HCT116 (cell line): ENCODE data around the gene PDE4B. TPM values are rescaled to one million over a fixed set of nuclear protein-coding genes. Genes with fewer than 3 reads are reported as not detected.

Experiments used
- ATAC-seq: fragments of 200-7000 bp; cut with Tn5 transposase; 2 replicates; pipeline ENCODE4 v1.9.1; 2020; ENCODE audit warnings: mild to moderate bottlenecking, moderate library complexity
- BruUV-seq: library from RNA; stranded (reverse); fragments of 400-500 nt; replicated peaks from 2 replicates; lab custom pipeline; 2021; lab: Mats Ljungman, UMichigan
- CTCF ChIA-PET: fragments of 300-600 bp; sonication (Branson Sonifier 250); formaldehyde crosslinking; loops from one replicate; lab custom pipeline; 2021; ENCODE audit warnings: antibody characterized with exemption; lab: Charles Lee
- POLR2A ChIA-PET: fragments of 300-600, 350-600 bp; sonication (Branson Sonifier 250); formaldehyde crosslinking; loops from one replicate; lab custom pipeline; 2021; ENCODE audit warnings: antibody characterized with exemption; lab: Charles Lee
- RAD21 ChIA-PET, 2 experiments: fragments of 300-600 bp; sonication (Branson Sonifier 250); formaldehyde crosslinking; loops; one replicate each; lab custom pipeline; 2023; ENCODE audit warnings: low total read pairs in 2 of 2; ENCODE audit not compliant: uncharacterized antibody in 2 of 2, unreplicated experiment in 2 of 2, low non-redundant PET in 1 of 2; lab: Charles Lee
- DNase-seq: peaks from one replicate; pipeline ENCODE4 v3.0.0-alpha.2; 2010; ENCODE audit warnings: low read depth, low spot score
- H2AFZ ChIP-seq: fragments of 200-600 bp; shearing (Covaris generic), sonication (generic); 2 replicates; pipeline ENCODE4 v1.6.1; 2017; ENCODE audit warnings: low read depth, mixed run types, mixed read lengths, antibody characterized with exemption, low read length; ENCODE audit not compliant: poor library complexity, severe bottlenecking
- H3K27ac ChIP-seq: 2 replicates; pipeline ENCODE4 v1.5.1; 2012; ENCODE audit warnings: low read depth, low read length
- H3K27me3 ChIP-seq: fragments of 200-600 bp; sonication (generic); 2 replicates; pipeline ENCODE4 v1.6.1; 2016; ENCODE audit warnings: mixed run types, low read length, mixed read lengths; ENCODE audit not compliant: insufficient read depth
- H3K36me3 ChIP-seq, 2 experiments: fragments of 200-500 bp in 1 of 2; fragments of 200-600 bp in 1 of 2; sonication (Bioruptor generic) in 1 of 2; sonication (generic) in 1 of 2; 2 replicates each; pipeline versions ENCODE4 v1.5.1 to v1.6.1; 2014 to 2016; ENCODE audit warnings: low read length in 2 of 2, inconsistent platforms in 1 of 2, mixed read lengths in 1 of 2, mixed run types in 1 of 2; ENCODE audit not compliant: insufficient read depth in 2 of 2, control insufficient read depth in 1 of 2
- H3K4me1 ChIP-seq, 2 experiments: fragments of 200-600 bp in 1 of 2; sonication (generic) in 1 of 2; 2 replicates each; pipeline versions ENCODE4 v1.5.1 to v1.6.1; 2012 to 2017; ENCODE audit warnings: low read length in 2 of 2, inconsistent platforms in 1 of 2, mild to moderate bottlenecking in 1 of 2, mixed read lengths in 1 of 2, mixed run types in 1 of 2, moderate library complexity in 1 of 2; ENCODE audit not compliant: insufficient read depth in 2 of 2, control insufficient read depth in 1 of 2
- H3K4me2 ChIP-seq: fragments of 200-600 bp; sonication (generic); 2 replicates; pipeline ENCODE4 v1.6.1; 2017; ENCODE audit warnings: mixed run types, low read length, mixed read lengths
- H3K4me3 ChIP-seq, 2 experiments: fragments of 200-600 bp in 1 of 2; sonication (generic) in 1 of 2; replicated peaks in 1 of 2; 2 replicates each; pipeline ENCODE4 v1.5.1; 2011 to 2016; ENCODE audit warnings: low read length in 2 of 2, control low read depth in 1 of 2, low read depth in 1 of 2, mild to moderate bottlenecking in 1 of 2, mixed read lengths in 1 of 2, mixed run types in 1 of 2
- H3K79me2 ChIP-seq: fragments of 200-600 bp; sonication (generic); 2 replicates; pipeline ENCODE4 v1.6.1; 2017; ENCODE audit warnings: mild to moderate bottlenecking, mixed run types, low read length, moderate library complexity, mixed read lengths; ENCODE audit not compliant: insufficient read depth
- H3K9ac ChIP-seq: fragments of 200-600 bp; sonication (generic); 2 replicates; pipeline ENCODE4 v1.6.1; 2016; ENCODE audit warnings: low read length, mixed read lengths
- H3K9me2 ChIP-seq: fragments of 200-600 bp; sonication (generic), shearing (Covaris generic); 2 replicates; pipeline ENCODE4 v1.6.1; 2017; ENCODE audit warnings: mixed run types, mild to moderate bottlenecking, moderate library complexity; ENCODE audit not compliant: insufficient read depth
- H3K9me3 ChIP-seq, 2 experiments: fragments of 200-500 bp in 1 of 2; fragments of 200-600 bp in 1 of 2; sonication (Bioruptor generic) in 1 of 2; sonication (generic) in 1 of 2; 2 replicates each; pipeline ENCODE4 v1.6.1; 2014 to 2017; ENCODE audit warnings: low read length in 2 of 2, mixed read lengths in 2 of 2, inconsistent platforms in 1 of 2, low read depth in 1 of 2, mild to moderate bottlenecking in 1 of 2, mixed run types in 1 of 2, moderate library complexity in 1 of 2; ENCODE audit not compliant: control insufficient read depth in 1 of 2, insufficient read depth in 1 of 2
- H4K20me1 ChIP-seq: fragments of 200-600 bp; sonication (generic), shearing (Covaris generic); 2 replicates; pipeline ENCODE4 v1.6.1; 2017; ENCODE audit warnings: mixed run types, mild to moderate bottlenecking, moderate library complexity; ENCODE audit not compliant: insufficient read depth
- CBX3 ChIP-seq: IDR thresholded peaks from 2 replicates; pipeline ENCODE4 v1.6.1; 2012; ENCODE audit warnings: low read depth
- EGR1 ChIP-seq: IDR thresholded peaks from 2 replicates; pipeline ENCODE4 v1.6.1; 2012; ENCODE audit warnings: low read depth
- ELF1 ChIP-seq: IDR thresholded peaks from 2 replicates; pipeline ENCODE4 v1.6.1; 2012; ENCODE audit warnings: low read depth, borderline replicate concordance
- FOSL1 ChIP-seq: IDR thresholded peaks from 2 replicates; pipeline ENCODE4 v1.6.1; 2012; ENCODE audit warnings: low read depth
- JUND ChIP-seq: IDR thresholded peaks from 2 replicates; pipeline ENCODE4 v1.6.1; 2012
- POLR2AphosphoS5 ChIP-seq: IDR thresholded peaks from 2 replicates; pipeline ENCODE4 v1.6.1; 2011; ENCODE audit warnings: mild to moderate bottlenecking, low read depth, low read length, moderate library complexity
- RAD21 ChIP-seq: IDR thresholded peaks from 2 replicates; pipeline ENCODE4 v1.6.1; 2012; ENCODE audit warnings: low read depth, mild to moderate bottlenecking
- SIN3A ChIP-seq: IDR thresholded peaks from 2 replicates; pipeline ENCODE4 v1.6.1; 2012; ENCODE audit warnings: low read depth
- SP1 ChIP-seq: IDR thresholded peaks from 2 replicates; pipeline ENCODE4 v1.6.1; 2012; ENCODE audit warnings: low read depth
- SRF ChIP-seq: IDR thresholded peaks from 2 replicates; pipeline ENCODE4 v1.6.1; 2012; ENCODE audit warnings: low read depth
- YY1 ChIP-seq: IDR thresholded peaks from 2 replicates; pipeline ENCODE4 v1.6.1; 2011; ENCODE audit warnings: low read length, low read depth, moderate library complexity, mild to moderate bottlenecking; ENCODE audit not compliant: insufficient replicate concordance; ENCODE audit errors: extremely low read depth
- ZFX ChIP-seq: fragments of 450-650 bp; IDR thresholded peaks from 2 replicates; pipeline ENCODE4 v1.6.1; 2017
- intact Hi-C: fragments of 100-400 bp; cut with micrococcal nuclease; formaldehyde crosslinking; loops from 2 replicates; pipeline ENCODE4 v1.10.0; 2022
- total RNA-seq: library from RNA; stranded (reverse); gene quantifications from one replicate; pipeline ENCODE4 v1.2.1, GENCODE V29; 2021; ENCODE audit not compliant: unreplicated experiment
- TF ChIP-seq, protein P1 (sequence below): IDR thresholded peaks from 2 replicates; pipeline ENCODE4 v1.6.1; 2012; ENCODE audit warnings: low read depth
- TF ChIP-seq, protein P2 (sequence below): IDR thresholded peaks from 2 replicates; pipeline ENCODE4 v1.6.1; 2012
- TF ChIP-seq, protein P3 (sequence below): IDR thresholded peaks from 2 replicates; pipeline ENCODE4 v1.6.1; 2011; ENCODE audit warnings: mild to moderate bottlenecking, low read length, moderate library complexity; ENCODE audit not compliant: insufficient replicate concordance; ENCODE audit errors: extremely low read depth

PDE4B gene
- total RNA-seq, 1 experiment from 2014 or later, result 76.9 TPM

DNA sequence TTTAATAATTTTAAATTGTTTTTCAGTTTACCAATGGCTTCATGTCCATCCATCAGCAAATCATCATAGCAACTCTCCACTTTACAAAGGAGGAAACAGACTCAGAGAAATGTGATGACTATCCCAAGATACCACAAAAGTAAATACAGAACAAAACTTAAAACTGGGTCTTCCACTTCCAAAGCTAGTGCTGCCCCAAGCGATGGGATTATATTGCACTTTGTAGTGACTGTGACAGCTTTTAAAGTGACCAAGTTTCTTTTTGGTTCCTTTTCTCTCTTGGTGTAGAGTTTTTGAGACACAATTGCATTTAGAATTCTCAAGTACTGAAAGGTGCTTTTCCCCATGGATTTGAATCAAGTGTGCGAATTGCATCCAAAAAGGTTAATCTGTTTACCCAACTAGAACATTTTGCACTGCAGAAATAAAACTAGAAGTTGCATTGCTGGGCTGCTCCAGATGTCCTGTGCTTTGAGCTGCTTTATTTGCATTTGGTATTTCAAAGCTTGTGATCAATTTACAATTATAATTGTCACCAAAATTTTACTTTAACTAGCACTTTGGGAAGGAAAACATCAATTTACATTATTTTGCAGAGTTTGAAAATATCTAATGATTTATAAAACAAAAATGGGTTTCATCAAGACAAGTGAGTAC is 320.2 kb downstream of the PDE4B start (continued):
- TF ChIP-seq, protein P1, sequence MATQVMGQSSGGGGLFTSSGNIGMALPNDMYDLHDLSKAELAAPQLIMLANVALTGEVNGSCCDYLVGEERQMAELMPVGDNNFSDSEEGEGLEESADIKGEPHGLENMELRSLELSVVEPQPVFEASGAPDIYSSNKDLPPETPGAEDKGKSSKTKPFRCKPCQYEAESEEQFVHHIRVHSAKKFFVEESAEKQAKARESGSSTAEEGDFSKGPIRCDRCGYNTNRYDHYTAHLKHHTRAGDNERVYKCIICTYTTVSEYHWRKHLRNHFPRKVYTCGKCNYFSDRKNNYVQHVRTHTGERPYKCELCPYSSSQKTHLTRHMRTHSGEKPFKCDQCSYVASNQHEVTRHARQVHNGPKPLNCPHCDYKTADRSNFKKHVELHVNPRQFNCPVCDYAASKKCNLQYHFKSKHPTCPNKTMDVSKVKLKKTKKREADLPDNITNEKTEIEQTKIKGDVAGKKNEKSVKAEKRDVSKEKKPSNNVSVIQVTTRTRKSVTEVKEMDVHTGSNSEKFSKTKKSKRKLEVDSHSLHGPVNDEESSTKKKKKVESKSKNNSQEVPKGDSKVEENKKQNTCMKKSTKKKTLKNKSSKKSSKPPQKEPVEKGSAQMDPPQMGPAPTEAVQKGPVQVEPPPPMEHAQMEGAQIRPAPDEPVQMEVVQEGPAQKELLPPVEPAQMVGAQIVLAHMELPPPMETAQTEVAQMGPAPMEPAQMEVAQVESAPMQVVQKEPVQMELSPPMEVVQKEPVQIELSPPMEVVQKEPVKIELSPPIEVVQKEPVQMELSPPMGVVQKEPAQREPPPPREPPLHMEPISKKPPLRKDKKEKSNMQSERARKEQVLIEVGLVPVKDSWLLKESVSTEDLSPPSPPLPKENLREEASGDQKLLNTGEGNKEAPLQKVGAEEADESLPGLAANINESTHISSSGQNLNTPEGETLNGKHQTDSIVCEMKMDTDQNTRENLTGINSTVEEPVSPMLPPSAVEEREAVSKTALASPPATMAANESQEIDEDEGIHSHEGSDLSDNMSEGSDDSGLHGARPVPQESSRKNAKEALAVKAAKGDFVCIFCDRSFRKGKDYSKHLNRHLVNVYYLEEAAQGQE, result no peak
- TF ChIP-seq JUND (no peak), FOSL1 (no peak), SIN3A (no peak), SRF (no peak), CBX3 (no peak), YY1 (no peak), ELF1 (no peak), ZFX (no peak), SP1 (no peak)
- TF ChIP-seq, protein P2, sequence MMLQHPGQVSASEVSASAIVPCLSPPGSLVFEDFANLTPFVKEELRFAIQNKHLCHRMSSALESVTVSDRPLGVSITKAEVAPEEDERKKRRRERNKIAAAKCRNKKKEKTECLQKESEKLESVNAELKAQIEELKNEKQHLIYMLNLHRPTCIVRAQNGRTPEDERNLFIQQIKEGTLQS, result no peak

DNA sequence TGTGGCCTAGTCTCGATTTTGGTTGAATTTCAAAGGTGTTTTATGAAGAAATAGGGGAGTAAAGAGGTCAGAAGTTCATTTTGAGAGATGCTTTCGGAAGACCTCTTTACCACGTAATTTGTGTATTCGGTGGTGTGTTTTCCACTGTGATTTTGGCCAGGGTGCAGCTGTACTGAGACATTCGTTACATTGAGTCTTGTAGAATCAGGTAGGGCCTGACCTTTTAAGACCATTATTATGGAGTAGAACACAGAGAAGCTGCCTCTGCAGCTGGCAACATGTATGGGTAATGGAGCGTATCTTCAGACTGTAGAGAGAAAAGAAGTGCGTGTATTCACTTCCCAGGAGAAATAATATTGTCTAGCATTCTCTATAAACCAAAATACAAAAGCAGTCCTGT is 326.5 kb downstream of the PDE4B start:
- DNase-seq (no peak), ATAC-seq (no peak)
- H3K27me3 ChIP-seq, result no peaks in the 10 kb centered on the region
- intact Hi-C loops, result no loop called here
- no peaks in the 10 kb centered on the region for H3K4me1 ChIP-seq
- H3K9ac ChIP-seq, result no peak overlapping the region
- H3K4me3 ChIP-seq, result no peak overlapping the region
- H2AFZ ChIP-seq, result no peak overlapping the region
- RAD21 ChIA-PET, result no interaction called here
- no peaks in the 10 kb centered on the region for H3K36me3 ChIP-seq
- H3K27ac ChIP-seq, result no peak overlapping the region
- no peaks in the 10 kb centered on the region for H3K9me2 ChIP-seq
- POLR2A ChIA-PET, result no interaction called here
- BruUV-seq, result no TSS peak
- H4K20me1 ChIP-seq, result no peaks in the 10 kb centered on the region
- H3K4me2 ChIP-seq, result no peak overlapping the region
- H3K79me2 ChIP-seq, result no peaks in the 10 kb centered on the region
- CTCF ChIA-PET, result no interaction called here
- H3K9me3 ChIP-seq, result no peaks in the 10 kb centered on the region
- TF ChIP-seq JUND, result no peak
- TF ChIP-seq ELF1, result no peak
- TF ChIP-seq YY1, result no peak
- TF ChIP-seq SP1, result no peak
- TF ChIP-seq RAD21, result no peak
- no peak for TF ChIP-seq SRF
- TF ChIP-seq, protein P3, sequence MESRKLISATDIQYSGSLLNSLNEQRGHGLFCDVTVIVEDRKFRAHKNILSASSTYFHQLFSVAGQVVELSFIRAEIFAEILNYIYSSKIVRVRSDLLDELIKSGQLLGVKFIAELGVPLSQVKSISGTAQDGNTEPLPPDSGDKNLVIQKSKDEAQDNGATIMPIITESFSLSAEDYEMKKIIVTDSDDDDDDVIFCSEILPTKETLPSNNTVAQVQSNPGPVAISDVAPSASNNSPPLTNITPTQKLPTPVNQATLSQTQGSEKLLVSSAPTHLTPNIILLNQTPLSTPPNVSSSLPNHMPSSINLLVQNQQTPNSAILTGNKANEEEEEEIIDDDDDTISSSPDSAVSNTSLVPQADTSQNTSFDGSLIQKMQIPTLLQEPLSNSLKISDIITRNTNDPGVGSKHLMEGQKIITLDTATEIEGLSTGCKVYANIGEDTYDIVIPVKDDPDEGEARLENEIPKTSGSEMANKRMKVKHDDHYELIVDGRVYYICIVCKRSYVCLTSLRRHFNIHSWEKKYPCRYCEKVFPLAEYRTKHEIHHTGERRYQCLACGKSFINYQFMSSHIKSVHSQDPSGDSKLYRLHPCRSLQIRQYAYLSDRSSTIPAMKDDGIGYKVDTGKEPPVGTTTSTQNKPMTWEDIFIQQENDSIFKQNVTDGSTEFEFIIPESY, result no peak
- no peak for TF ChIP-seq SIN3A
- TF ChIP-seq, protein P1, result no peak
- TF ChIP-seq EGR1, result no peak
- TF ChIP-seq POLR2AphosphoS5, result no peak
- TF ChIP-seq ZFX, result no peak
